Measurements from ENCODE around the gene PPIF.

Gene PPIF

DNA sequence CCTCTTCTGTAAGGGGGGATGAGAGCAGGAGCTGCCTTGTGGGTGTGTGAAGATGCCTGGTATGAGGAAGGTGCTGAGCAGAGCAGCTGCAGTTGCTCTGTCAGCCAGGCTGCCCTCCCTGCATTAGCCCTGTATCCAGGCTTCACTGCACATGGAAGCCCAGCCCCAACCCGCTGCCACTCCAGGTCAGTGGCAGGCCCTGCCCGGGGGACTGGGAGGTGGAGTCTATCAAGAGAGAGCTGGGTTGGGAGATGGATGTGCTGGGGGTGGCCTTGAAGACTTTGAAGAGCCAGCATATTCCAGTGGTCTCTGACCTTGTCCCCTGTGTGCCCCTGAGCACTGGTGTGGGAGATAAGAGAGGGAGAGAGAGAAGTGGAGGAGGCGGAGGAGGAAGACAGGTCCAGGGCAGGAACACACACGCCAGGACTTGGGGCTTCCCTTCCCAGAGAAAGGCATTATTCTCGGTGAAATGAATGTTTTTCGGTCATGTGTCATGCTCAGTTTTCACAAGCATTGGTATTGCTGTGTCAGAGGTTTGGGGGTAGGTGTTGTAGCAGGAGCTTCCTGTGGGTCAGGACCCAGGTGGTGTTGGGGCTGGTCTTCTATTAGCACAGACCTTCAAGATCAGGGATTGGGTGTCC is 2.6 kb downstream of the PPIF start:
- no peak for DNase-seq

DNA sequence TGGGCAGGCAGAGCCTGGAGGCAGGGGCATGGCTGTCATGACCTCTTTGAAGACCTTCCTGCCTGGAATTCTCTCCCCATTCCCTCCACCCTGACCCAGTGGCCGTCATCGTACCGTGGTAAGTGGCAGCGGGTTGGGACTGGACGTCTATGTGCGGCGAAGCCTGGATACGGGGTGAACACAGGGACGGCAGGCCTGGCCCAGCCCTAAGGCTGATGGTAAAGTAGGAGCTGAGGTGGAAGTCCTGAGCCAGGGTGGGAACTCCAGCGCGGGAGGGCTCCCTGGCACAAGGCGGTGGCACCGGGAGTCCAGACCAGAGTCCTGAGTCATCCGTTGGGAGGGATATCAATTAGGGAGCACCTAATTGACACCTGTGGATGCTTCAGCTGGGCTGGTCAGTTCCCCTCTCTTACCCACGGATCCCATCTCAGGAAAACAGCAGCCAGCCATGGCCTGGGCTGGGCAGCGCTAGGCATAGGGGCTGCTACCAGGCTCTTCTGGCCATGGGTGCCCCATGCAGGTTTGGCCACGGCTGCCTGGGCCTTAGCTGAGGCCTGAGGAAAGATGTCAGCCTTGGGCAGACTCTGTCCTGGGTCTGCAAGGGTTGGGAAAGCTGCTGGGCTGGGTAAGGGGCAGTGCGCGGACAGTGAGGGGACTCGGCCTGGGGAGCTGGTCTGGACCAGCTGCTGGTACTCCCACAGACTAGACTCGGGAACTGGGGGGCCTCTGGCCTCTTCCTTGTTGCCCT is 3.3 kb downstream of the PPIF start:
- DNase-seq: no peak

DNA sequence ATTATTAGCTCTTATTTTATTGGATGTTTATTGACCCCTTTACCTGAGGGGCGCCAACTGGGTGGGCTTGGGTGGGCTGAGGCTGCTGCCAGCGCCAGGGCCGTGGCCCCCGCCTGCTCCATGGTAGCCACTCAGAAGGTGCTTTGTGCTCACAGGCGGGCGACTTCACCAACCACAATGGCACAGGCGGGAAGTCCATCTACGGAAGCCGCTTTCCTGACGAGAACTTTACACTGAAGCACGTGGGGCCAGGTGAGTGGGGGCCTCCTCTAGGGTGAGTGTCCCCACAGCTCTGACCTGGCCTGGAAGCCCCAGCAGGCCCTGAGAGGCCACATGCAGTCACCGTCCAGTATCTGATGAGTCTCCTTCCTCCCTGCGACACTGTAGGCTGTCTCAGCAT is 4.1 kb downstream of the PPIF start:
- no peak for DNase-seq

DNA sequence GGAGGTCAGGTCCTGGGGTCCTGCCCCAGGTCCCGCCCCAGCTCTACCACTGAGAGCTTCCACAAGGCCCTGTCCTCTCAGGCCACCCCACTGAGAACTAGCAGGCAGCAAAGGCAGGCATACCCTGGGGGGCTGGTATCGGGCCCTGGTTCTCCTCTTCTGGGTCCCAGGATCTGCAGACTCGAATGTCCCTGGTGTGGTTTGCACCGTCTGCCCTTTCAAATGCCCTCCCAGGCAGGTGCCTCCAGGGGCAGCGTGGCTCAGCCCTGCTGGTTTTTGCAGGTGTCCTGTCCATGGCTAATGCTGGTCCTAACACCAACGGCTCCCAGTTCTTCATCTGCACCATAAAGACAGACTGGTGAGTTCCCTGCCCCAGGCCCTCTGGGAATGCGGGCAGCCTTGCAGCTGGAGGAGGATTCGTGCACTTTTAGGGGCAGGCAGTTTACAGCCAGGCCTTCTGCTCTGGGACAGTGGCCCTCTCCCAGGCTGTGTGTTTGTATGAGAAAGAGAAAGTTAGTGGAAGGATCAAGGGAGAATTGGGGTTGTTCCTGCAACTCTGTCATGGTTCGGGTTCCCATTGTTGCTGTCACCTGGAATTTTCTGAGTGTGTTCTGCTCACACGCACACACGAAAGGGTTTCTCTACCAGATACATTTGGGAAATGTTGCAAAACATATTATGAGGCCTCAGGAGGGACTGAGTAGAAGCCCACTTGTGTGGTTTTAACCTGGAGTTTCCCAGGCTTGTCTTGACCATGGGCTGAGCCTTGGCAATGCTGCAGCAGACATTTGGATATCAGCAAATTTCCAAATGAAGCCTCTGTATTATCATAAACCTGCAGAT is 5.0 kb downstream of the PPIF start:
- DNase-seq: no peak

DNA sequence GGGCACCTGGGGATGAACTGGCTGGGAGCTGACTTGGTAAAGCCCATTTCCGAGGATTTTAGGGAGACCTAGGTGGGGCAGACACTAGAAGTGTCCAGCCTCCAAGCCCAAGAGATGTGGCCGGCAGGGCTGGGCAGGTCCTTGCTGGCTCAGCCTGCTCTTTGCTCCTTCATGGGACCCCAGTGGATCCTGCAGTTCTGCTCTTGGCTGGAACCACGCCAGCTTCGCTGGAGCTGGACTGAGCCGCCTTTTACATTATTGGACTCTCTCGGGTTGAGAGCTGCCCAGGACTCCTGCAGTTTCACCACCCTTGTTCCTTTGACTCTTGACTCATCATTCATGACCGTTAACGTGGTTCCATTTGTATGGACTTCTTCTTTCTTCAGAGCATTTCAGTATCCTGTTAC is 5.7 kb downstream of the PPIF start:
- DNase-seq: no peak

DNA sequence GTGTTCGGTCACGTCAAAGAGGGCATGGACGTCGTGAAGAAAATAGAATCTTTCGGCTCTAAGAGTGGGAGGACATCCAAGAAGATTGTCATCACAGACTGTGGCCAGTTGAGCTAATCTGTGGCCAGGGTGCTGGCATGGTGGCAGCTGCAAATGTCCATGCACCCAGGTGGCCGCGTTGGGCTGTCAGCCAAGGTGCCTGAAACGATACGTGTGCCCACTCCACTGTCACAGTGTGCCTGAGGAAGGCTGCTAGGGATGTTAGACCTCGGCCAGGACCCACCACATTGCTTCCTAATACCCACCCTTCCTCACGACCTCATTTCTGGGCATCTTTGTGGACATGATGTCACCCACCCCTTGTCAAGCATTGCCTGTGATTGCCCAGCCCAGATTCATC is 6.5 kb downstream of the PPIF start:
- DNase-seq: no peak

DNA sequence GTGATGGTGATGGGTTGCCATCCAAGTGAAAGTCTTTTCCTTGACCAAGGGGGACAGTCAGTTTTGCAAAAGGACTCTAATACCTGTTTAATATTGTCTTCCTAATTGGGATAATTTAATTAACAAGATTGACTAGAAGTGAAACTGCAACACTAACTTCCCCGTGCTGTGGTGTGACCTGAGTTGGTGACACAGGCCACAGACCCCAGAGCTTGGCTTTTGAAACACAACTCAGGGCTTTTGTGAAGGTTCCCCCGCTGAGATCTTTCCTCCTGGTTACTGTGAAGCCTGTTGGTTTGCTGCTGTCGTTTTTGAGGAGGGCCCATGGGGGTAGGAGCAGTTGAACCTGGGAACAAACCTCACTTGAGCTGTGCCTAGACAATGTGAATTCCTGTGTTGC is 6.9 kb downstream of the PPIF start:
- no peak for DNase-seq

DNA sequence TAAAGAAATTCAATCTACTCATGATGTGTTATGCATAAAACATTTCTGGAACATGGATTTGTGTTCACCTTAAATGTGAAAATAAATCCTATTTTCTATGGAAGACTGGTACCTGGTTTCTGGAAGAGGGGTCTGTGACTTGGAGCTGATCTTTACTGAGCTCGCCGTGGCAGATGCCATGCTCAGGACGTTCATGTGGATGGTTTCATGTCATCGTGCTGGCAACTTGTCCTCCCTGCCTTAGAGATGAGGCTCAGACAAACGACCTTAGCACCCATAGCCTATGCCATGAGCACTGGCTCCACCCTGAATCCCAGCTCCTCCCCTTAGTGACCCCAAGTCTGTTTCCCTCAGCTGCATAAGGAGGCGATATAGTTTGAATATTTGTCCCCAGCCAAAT is 7.3 kb downstream of the PPIF start:
- DNase-seq: no peak

DNA sequence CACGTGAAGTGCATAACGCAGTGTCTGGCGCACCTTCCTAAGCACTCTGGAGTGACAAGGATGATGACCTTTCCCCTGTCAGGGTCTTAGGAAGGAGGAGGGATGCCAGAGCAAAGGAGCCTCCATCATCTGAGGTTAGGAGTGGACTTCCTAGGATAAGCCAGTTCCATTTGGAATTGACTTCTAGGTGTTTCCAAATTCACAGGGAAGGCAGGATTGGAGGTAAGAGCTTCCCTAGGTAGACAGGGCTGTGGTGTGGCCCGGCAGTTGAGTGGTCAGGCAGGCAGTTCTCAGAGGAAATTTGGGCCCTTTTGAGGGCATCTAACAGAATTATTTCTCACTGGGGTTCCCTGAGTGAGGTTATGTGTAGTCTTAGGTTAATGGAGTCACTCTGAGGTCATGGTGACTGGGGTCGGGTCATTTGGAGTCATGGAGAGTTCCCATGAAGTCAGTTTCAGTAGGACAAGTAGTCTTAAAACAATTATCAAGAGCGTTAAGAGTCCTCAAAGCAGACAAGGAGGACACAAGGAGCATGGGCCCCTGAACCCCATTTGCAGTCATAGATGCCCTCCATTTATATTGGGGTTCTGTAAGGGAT is 8.2 kb downstream of the PPIF start:
- DNase-seq: no peak

DNA sequence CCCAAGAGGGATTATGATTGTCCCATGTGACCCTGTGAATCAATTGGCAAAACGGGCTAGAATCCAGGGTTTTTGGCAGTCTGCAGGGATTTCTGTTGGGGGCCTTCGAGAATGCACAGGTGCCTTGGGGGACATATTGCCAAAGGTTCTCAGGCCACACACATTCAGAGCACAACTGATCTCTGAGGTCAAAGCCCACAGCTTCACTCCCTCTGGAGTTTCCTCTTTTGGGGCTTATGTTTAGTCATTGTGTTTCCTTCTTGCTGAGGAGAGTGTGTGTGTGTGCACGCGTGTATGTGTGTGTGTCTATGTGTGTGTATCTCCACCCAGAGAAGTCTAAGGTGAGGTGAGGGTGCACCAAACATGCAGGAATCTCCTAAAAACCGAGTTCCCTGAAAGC is 8.8 kb downstream of the PPIF start:
- DNase-seq: no peak

DNA sequence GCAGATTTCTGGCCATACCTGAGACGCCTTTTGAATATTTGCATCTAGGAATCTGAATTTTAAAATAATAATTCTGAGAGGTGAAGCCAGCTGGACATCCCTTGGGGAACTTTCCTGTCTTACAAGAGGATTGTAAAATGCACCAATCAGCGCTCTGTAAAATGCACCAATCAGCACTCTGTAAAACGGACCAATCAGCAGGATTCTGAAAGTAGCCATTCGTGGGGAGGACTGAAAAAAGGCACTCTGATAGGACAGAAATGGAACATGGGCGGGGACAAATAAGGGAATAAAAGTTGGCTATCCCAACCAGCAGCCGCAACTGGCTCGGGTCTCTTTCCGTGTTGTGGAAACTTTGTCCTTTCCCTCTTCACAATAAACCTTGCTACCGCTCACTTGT is 9.9 kb downstream of the PPIF start:
- no peak for DNase-seq

DNA sequence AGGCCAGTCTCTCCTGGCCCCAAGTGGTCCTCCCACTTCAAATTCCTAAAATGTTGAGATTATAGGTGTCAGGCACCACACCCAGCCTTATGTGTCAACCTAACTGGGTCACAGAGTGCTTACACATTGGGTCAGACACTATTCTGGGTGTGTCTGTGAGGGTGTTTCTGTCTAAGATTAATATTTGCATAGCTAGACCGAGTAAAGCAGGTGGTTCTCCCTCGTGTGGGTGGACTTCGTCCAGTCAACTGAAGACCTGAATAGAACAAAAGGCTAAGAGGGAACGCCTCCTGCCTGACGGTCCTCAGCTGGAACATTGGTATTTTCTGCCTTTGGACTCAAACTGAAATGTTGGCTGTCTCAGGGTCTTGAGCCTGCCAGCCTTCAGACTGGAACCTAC is 11.5 kb downstream of the PPIF start:
- no peak for DNase-seq

DNA sequence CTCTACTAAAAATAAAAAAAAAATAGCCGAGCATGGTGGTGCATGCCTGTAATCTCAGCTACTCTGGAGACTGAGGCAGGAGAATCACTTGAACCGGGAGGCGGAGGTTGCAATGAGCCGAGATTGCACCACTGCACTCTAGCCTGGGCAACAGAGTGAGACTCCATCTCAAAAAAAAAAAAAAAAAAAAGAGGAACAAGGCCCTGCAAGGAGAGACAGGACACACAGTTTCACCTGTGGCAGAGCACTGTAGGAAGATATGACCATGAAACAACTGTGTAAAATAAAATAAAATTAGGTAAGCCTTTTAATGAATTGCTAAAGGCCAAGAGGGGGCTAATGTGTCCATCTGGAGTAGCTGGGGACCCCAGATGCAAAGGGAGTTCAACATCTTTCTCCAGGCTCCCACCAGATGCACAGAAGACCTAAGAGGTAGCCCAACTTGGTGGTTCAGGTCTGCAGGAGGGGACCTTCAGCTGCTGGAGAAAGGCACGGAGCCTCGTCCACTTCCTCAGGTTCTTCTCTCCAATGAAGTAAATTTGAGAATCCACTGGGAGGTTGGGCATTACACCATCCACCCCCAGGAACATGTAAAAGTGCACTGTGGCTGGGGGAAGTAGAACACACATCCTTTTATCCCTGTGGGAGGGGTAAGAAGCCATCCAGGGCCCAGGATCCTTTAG is 12.7 kb downstream of the PPIF start:
- DNase-seq: no peak

DNA sequence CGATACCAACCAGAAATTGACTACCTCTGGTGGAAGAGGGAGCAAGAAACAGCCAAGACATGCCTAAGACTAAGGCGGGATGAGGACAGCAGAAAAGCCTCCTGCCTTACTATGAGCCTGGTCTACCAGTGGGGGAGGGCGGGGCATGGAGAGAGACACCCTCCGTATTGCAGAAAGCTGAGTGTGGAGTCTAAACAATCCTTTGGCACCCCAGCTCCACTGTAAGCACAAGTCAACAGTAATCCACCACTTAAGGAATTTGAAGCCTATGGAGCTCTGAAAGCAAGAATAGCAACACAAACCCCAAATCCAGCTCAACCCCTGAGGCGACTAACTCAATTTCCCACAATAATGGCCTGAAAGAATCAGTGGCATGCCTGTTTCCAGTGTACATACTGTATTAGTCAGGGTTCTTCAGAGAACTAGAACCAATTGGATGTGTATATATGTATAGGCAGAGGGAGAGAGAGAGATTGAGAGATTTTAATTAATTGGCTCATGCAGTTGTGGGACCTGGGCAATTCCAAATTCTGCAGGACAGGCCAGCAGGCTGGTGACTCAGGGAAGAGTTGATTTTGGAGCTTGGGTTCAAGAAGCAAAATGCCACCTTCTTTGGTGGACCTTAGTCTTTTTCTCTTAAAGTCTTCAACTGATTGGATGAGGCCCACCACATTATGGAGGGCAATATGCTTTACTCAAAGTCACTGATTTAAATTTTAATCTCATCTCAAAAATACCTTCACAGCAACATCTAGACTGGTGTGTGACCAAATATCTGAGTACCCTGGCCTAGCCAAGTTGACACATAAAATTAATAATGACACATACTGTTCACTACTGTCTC is 13.5 kb downstream of the PPIF start:
- no peak for DNase-seq

DNA sequence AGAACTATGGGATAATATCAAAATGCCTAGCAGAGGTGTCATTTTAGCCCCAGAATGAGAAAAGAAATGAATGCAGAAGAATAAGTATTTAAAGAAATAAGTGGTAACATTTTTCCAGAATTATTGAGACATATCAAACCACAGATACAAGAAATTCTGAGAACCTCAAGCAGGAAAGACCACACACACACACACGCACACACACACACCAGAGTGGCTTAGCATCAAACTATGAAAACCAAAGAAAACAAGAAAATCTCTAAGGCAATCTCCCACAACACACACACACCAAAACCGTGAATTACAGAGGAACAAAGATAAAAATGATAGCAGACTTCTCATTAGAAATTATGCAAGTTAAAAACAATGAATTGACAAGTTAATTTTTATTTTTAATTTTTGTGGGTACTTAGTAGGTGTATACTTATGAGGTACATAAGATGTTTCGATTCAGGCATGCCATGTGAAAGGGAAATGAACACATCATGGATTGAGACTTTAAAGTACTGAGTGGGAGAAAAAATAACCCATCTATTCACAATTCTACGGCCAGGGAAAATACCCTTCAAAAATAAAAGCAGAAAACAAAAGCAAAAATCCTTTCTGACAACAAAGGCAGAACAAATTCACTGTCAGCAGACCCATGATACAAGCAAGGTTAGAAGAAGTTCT is 14.6 kb downstream of the PPIF start:
- DNase-seq: no peak

DNA sequence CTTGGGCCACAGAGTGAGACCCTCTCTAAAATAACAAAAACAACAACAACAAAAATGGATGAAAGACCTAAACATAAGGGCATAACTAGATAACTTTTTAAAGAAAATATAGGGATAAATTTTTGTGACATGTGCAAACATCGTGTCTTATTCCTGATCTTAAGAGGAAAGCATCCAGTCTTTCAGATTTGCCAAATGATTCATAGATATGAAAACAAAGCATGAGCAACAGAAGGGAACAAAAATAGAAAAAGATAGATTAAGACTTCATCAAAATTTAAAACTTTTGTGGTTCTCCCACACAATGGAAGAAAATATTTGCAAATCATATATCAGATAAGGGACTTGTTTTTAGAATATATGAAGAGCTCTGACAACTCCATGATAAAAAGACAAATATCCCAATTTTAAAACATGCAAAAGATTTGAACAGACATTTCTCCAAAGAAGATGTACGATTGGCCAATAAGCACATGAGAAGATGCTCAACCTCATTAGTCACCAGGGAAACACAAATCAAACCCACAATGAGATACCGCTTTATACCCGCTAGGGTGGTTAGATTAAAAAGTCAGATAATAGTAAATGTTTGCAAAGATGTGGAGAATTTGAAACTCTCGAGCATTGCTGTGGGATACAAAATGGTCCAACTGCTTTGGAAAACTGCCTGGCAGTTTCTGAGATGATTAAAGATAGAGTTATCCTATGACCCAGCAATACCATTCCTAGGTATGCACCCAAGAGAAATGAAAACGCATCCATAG is 20.3 kb downstream of the PPIF start:
- DNase-seq: no peak

DNA sequence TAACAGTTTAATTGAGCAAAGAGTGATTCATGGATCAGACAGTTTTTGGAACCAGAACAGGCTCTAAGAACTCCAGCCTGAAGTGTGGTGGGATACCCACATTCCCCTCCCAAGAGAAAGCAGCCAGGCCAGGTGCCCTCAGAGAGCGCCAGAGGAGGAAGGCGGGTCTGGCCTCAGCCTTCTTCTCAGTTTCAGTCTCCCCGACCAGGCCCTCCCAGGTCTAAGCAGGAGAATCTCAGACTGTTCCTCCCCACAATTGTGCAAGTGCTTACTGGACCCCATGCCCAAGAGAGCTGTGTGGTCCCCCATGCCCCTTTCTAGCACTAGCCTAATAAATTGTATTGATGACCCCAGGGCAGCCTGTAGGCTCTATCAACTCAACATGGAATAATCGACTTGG is 25.6 kb downstream of the PPIF start:
- no peak for DNase-seq

DNA sequence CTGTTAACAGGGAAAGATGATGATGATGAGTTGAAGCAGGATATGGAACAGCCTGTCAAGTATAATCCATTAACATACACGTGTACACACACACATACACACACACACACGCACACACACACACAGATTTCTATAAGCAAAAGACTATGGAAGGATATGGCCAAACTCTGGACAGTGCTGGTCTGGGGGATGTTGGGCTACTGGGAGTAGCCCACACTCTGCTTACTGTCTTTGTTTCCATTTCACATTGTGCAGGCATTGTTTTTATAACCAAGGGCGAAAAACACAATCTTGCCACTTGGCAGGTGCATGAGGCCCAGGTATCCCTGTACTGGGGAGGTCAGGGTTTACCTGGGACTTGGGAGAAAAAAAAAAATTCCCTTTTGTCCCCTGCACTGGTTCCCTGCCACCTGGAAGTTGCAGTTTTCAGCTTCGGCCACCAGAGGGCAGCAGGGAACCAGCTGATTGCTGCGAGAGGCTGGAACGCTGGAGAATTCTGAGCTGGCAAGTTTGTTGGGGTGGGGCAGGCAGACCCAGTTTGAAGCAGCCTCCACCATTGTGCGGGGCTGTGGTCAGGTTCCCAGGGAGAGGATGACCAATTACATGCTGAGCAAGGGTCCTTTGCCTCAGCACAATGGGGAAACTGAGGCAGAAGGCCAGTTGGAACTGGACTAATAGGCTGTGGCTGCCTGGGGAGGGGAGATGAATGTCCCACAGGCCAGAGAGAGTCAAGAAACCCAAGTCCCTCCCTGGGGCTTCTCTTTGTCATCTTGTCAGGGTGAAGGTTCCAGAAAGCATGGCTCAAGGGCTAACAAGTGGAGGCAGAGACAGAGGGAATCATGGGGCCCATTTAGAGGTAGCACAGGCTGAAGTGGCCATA is 27.3 kb downstream of the PPIF start:
- peak; percentile 77 for DNase-seq

DNA sequence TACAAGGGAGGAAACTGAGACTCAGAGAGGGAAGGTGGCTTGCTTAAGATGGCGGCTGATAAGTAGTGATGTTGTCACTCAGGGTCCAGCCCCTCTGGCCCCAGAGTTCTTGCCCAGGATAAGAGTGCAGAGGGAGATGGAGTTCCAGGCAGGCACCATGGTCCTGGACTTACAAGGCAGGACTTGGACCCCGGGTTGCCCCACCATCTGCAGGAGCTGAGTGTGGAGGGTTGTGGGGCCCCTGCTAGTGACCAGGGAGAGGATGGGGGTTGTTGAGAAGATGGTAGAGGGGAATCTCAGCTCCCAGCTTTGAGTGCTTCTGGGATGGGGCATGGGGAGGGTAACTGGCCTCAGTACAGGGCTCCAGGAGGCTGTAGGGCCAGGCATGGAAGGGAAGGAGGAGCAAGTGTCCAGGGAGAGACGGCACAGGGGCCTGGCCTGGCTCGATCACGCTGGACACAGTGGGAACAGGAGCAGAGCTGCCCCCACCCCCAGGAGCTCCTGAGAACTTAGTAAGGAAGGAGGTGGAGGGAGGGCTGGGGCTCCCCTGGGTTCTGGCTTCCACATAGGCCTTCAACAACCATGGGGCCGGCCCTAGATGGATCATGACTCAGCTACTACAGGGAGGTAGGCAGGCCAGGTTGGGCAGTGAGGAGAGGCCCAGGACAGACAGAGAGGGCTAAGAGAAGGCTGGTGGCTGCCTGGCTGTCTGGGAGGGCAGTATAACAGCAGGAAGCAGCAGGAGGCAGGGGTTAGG is 28.2 kb downstream of the PPIF start:
- DNase-seq: no peak

All from T-helper 9 cell (primary cell).